ENCODE data around the gene VAV3.

Gene VAV3

GRCh38 chr1:107795441-107795840 is 169.5 kb downstream of the VAV3 start:
- no peak for DNase-seq (ENCODE audit: low read depth)
- in situ Hi-C loops (cut with HindIII; ENCODE audit: low sequenced_read_pairs), result no loop called here
- H3K4me3 ChIP-seq (ENCODE audit: low read depth, low read length), result no peak overlapping the region
- no peak for TF ChIP-seq CTCF (IDR thresholded peaks at IDR 0.05; ENCODE audit: low read depth, low read length, missing control alignments)

- DNase-seq (ENCODE audit: low read depth), result no peak
- no peak overlapping the region for H3K4me3 ChIP-seq (ENCODE audit: low read depth, low read length)
- no peak for TF ChIP-seq CTCF (IDR thresholded peaks at IDR 0.05; ENCODE audit: low read depth, low read length, missing control alignments)
- in situ Hi-C loops (cut with HindIII; ENCODE audit: low sequenced_read_pairs), result no loop called here
Observed at GRCh38 chr1:107794571-107794970, 170.4 kb downstream of the VAV3 start.

- no peak for TF ChIP-seq CTCF (IDR thresholded peaks at IDR 0.05; ENCODE audit: low read depth, low read length, missing control alignments)
- in situ Hi-C loops (cut with HindIII; ENCODE audit: low sequenced_read_pairs), result no loop called here
- no peak for DNase-seq (ENCODE audit: low read depth)
- H3K4me3 ChIP-seq (ENCODE audit: low read depth, low read length), result no peak overlapping the region
Observed at GRCh38 chr1:107793896-107794453, 171.0 kb downstream of the VAV3 start.

- no peak for DNase-seq (ENCODE audit: low read depth)
- no peak for TF ChIP-seq CTCF (IDR thresholded peaks at IDR 0.05; ENCODE audit: low read depth, low read length, missing control alignments)
- in situ Hi-C loops (cut with HindIII; ENCODE audit: low sequenced_read_pairs), result no loop called here
- H3K4me3 ChIP-seq (ENCODE audit: low read depth, low read length), result no peak overlapping the region
Observed at GRCh38 chr1:107791348-107791747, 173.6 kb downstream of the VAV3 start.

GRCh38 chr1:107789817-107790524 is 175.0 kb downstream of the VAV3 start:
- TF ChIP-seq CTCF (IDR thresholded peaks at IDR 0.05; ENCODE audit: low read depth, low read length, missing control alignments), result no peak
- no peak overlapping the region for H3K4me3 ChIP-seq (ENCODE audit: low read depth, low read length)
- no peak for DNase-seq (ENCODE audit: low read depth)
- in situ Hi-C loops (cut with HindIII; ENCODE audit: low sequenced_read_pairs), result no loop called here

GRCh38 chr1:107788206-107789202 is 176.5 kb downstream of the VAV3 start:
- in situ Hi-C loops (cut with HindIII; ENCODE audit: low sequenced_read_pairs), result no loop called here
- no peak for TF ChIP-seq CTCF (IDR thresholded peaks at IDR 0.05; ENCODE audit: low read depth, low read length, missing control alignments)
- no peak for DNase-seq (ENCODE audit: low read depth)
- no peak overlapping the region for H3K4me3 ChIP-seq (ENCODE audit: low read depth, low read length)
